ENCODE data around the gene NR2F2.

- no peak for TF ChIP-seq CTCF (IDR thresholded peaks at IDR 0.05)
- no peak for TF ChIP-seq POLR2AphosphoS5 (IDR thresholded peaks at IDR 0.05; ENCODE audit: low read depth, low read length)
- no peak for TF ChIP-seq REST (IDR thresholded peaks at IDR 0.05; ENCODE audit: insufficient read depth in 1 of 2, low read depth in 2 of 2, low read length in 1 of 2)
- no peak for TF ChIP-seq SIN3A (IDR thresholded peaks at IDR 0.05; ENCODE audit: borderline replicate concordance, insufficient read depth, low read depth, low read length)
- TF ChIP-seq TCF7L2 (IDR thresholded peaks at IDR 0.05; ENCODE audit: low read depth, low read length), result no peak
Observed at GRCh38 chr15:96388673-96389072, 58.2 kb downstream of the NR2F2 start.

Data from Panc1 (cell line).